GM12873 (cell line): ENCODE results near the gene PSMC3IP.
"Not testable (repeated sequence)": the region's sequence is repeated elsewhere in the genome, so short reads cannot be mapped to it uniquely, and the experiment has no call there.

ENCODE experiments used
- TF ChIP-seq, protein P1 (sequence below): IDR thresholded peaks from 2 replicates; pipeline ENCODE4 v1.5.1; 2012; ENCODE audit warnings: low read depth, mild to moderate bottlenecking, moderate library complexity, low read length, control low read depth; ENCODE audit not compliant: insufficient read depth; ENCODE audit errors: missing control alignments

PSMC3IP gene

DNA sequence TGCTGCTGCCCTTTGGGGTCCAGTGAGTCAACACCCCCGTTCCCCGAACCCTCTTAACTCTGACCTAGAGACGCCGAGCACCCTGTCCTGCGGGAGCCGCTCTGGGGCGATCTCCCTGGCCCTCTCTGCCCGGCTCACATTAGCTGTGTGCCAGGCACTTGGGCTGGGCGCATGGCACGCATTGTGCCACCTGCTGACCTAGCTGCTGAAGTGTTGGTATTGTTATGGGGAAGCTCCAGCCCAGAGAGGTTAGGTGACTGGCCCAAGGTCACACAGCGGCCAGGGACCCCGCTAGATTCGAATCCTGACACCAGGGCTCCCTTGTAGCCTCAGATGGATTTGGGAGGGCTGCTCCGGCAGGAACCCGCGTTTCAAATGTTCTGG, 23.7 kb downstream of the PSMC3IP start:
- TF ChIP-seq, protein P1, sequence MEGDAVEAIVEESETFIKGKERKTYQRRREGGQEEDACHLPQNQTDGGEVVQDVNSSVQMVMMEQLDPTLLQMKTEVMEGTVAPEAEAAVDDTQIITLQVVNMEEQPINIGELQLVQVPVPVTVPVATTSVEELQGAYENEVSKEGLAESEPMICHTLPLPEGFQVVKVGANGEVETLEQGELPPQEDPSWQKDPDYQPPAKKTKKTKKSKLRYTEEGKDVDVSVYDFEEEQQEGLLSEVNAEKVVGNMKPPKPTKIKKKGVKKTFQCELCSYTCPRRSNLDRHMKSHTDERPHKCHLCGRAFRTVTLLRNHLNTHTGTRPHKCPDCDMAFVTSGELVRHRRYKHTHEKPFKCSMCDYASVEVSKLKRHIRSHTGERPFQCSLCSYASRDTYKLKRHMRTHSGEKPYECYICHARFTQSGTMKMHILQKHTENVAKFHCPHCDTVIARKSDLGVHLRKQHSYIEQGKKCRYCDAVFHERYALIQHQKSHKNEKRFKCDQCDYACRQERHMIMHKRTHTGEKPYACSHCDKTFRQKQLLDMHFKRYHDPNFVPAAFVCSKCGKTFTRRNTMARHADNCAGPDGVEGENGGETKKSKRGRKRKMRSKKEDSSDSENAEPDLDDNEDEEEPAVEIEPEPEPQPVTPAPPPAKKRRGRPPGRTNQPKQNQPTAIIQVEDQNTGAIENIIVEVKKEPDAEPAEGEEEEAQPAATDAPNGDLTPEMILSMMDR = peak; percentile 6

DNA sequence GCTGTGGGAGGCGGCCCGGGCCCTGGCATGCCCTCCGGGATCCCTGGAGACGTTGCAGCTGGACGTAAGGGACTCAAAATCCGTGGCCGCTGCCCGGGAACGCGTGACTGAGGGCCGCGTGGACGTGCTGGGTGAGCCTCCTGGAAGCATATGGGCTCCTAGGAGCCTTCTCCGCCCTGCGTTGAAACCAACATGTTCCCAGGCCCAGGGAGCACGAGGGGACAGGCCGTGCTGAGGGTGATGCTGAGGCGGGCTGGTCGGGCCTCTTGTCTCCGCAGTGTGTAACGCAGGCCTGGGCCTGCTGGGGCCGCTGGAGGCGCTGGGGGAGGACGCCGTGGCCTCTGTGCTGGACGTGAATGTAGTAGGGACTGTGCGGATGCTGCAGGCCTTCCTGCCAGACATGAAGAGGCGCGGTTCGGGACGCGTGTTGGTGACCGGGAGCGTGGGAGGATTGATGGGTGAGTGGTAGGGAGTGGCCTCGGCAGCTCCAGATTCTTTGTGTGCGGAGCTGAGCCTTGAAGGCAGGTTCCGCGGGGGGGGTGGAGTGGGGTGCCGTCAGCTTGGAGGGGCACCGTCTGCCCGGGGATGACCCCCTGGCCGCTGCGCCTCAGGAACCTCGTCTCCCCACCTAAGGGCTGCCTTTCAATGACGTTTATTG, 24.2 kb downstream of the PSMC3IP start:
- TF ChIP-seq, protein P1 = no peak

DNA sequence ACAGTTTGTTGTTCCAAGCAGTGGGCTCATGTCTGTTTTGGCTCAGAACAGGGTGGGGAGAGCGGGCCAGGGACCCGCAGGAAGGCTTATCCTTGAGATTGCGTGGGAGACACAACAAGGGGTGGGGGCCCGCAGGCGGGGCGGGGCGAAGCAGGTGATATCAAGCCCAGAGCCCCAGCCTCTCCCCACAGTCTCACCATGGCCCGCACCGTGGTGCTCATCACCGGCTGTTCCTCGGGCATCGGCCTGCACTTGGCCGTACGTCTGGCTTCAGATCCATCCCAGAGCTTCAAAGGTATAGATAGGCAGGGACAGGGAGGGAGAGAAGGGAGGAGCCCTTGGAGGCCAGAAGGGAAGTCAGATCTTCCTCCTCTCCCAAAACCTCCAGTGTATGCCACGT, 24.8 kb downstream of the PSMC3IP start, which contains the start of gene HSD17B1:
Gene HSD17B1 (plus strand): TSS at position 188 of the 400 bp plus-strand sequence. CDS start 11 bp downstream, at position 199.
- TF ChIP-seq, protein P1 = not testable (repeated sequence)

DNA sequence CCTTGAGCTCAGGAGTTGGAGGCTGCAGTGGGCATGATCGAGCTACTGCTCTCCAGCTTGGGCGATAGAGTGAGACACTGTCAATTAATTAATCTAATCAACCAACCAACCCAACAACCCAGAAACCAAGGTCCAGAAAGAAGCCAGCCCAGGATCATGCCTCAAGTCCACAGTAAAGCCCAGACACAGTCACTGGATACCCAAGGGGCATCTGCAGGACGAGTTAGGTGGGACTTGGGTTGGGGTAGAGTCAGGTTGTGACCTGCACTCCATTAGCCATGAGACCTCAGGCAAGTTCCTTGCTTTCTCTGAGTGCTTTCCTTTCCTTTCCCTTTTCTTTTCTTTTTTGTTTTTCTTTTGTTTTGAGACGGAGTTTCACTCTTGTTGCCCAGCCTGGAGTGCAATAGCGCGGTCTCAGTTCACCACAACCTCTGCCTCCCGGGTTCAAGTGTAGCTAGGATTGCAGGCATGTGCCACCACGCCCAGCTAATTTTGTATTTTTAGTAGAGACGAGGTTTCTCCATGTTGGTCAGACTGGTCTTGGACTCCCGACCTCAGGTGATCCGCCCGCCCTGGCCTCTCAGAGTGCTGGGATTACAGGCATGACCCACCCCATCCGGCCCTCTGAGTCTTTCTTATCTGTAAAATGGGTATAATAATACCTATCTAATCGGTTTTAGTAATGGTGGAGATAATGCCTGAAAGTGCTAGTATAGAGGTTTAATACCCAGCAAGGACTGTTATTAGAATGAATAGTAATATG, 28.4 kb downstream of the PSMC3IP start:
- TF ChIP-seq, protein P1 = no peak

DNA sequence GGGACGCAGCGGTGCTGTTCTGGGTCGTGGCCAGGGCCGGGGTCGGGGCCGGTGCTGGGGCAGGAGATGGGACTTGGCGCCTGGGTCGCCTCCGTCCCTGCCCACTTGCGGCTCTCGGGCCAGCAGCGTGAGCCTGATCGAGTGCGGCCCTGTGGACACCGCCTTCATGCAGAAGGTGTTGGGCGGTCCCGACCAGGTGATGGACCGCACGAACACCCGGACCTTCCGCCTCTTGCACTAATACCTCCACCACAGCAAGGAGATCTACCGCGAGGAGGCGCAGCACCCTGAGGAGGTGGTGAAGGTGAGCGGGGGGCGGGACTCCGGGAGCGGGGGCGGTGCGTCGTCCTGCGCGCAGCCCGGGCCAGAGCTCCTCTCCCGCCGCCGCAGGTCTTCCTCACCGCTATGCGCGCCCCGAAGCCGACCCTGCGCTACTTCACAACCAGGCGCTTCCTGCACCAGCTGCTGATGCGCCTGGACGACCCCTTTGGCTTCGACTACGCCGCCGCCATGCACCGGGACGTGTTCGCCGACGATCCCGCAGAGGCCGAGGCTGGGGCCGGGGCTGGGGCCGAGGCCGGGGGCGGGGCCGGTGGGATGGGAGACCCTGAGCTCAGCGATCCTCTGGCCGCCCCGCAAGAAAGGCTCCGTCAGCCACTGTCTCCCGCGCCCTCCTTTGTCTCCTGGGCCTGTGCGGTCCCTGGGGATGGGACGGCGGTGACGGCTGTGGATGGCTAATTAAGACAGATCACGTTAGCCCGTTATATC, 29.3 kb downstream of the PSMC3IP start:
- TF ChIP-seq, protein P1 = peak; percentile 57

DNA sequence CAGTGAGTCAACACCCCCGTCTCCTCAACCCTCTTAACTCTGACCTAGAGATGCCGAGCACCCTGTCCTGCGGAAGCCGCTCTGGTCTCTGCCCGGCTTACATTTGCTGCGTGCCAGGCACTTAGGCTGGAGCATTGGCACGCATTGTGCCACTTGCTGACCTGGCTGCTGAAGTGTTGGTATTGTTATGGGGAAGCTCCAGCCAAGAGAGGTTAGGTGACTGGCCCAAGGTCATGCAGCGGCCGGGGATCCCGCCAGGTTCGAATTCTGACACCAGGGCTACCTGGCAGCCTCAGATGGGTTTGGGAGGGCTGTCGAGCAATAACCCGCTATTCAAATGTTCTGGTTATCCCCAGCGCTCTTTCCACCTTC, 29.8 kb downstream of the PSMC3IP start:
- TF ChIP-seq, protein P1 = no peak

DNA sequence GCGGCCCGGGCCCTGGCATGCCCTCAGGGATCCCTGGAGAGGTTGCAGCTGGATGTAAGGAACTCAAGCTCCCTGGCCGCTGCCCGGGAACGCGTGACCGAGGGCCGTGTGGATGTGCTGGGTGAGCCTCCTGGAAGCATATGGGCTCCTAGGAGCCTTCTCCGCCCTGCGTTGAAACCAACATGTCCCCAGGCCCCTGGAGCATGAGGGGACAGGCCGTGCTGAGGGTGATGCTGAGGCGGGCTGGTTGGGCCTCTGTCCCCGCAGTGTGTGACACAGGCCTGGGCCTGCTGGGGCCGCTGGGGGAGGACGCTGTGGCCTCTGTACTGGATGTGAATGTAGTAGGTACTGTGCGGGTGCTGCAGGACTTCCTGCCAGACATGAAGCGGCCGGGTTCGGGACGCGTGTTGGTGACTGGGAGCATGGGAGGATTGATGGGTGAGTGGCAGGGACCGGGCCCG, 30.5 kb downstream of the PSMC3IP start:
- TF ChIP-seq, protein P1 = no peak
